HepG2 (cell line): Measurements from ENCODE around the gene CA4. TPM values are rescaled to one million over a fixed set of nuclear protein-coding genes. Genes with fewer than 3 reads are reported as not detected.
A peak's percentile ranks its signal among the peaks of the same experiment; 100 is the strongest.

Experiments used
- ATAC-seq: fragments of 200-7000 bp; cut with Tn5 transposase; 3 replicates; pipeline ENCODE4 v1.9.1; 2020; ENCODE audit warnings: mild to moderate bottlenecking, moderate library complexity
- BruUV-seq: library from RNA; stranded (reverse); fragments of 400-500 nt; replicated peaks from 2 replicates; lab custom pipeline; 2021; lab: Mats Ljungman, UMichigan
- CTCF ChIA-PET: fragments of 300-600 bp; formaldehyde crosslinking; extraction: SDS; loops from one replicate; lab custom pipeline; 2021; ENCODE audit warnings: low total read pairs, inconsistent platforms, low intra/inter-chr PET ratio; lab: Yijun Ruan, JAX
- POLR2A ChIA-PET: fragments of 350-600 bp; sonication (Branson Sonifier 250); formaldehyde crosslinking; loops from one replicate; lab custom pipeline; 2020; ENCODE audit warnings: antibody characterized with exemption, inconsistent platforms; lab: Yijun Ruan, JAX
- DNase-seq: peaks from one replicate; pipeline ENCODE4 v3.0.0-alpha.2; 2015; ENCODE audit warnings: low spot score
- FAIRE-seq: peaks from 3 replicates; lab custom pipeline; 2011; peaks lifted over from hg19 to GRCh38; lab: Jason Lieb, UNC
- H2AFZ ChIP-seq: one replicate; pipeline ENCODE4 v1.6.1; 2011; ENCODE audit warnings: low read length, inconsistent platforms
- H3K27ac ChIP-seq: fragments of 300-600 bp; 3 replicates; pipeline ENCODE4 v1.8.0; 2011; ENCODE audit warnings: mixed run types, mild to moderate bottlenecking, mixed read lengths, low read length, inconsistent platforms; ENCODE audit not compliant: insufficient read depth; ENCODE audit errors: extremely low read length
- H3K27me3 ChIP-seq, 2 experiments: fragments of 200-600 bp in 1 of 2; 2 replicates in 1 of 2; 3 replicates in 1 of 2; pipeline versions ENCODE4 v1.6.0 to v1.8.0; 2011; ENCODE audit warnings: low read length in 2 of 2, mild to moderate bottlenecking in 2 of 2, moderate library complexity in 2 of 2, inconsistent platforms in 1 of 2; ENCODE audit not compliant: insufficient read depth in 2 of 2, control insufficient read depth in 1 of 2
- H3K36me3 ChIP-seq, 2 experiments: fragments of 200-600 bp in 1 of 2; replicated peaks in 1 of 2; 2 replicates in 1 of 2; 3 replicates in 1 of 2; pipeline versions ENCODE4 v1.5.1 to v1.8.0; 2011; ENCODE audit warnings: low read length in 2 of 2, inconsistent platforms in 1 of 2; ENCODE audit not compliant: insufficient read depth in 2 of 2, control insufficient read depth in 1 of 2
- H3K4me1 ChIP-seq: 2 replicates; pipeline ENCODE4 v1.5.1; 2012; ENCODE audit warnings: low read length, inconsistent platforms; ENCODE audit not compliant: insufficient read depth
- H3K4me2 ChIP-seq: 2 replicates; pipeline ENCODE4 v1.6.0; 2011; ENCODE audit warnings: low read depth, low read length, inconsistent platforms
- H3K4me3 ChIP-seq, 3 experiments: fragments of 200-600 bp in 1 of 3; sonication (generic), shearing (Covaris generic) in 1 of 3; replicated peaks in 1 of 3; 2 replicates each; pipeline ENCODE4 v1.5.1; 2011 to 2016; ENCODE audit warnings: low read length in 3 of 3, inconsistent platforms in 2 of 3, low read depth in 2 of 3, mild to moderate bottlenecking in 2 of 3, control low read depth in 1 of 3, mixed read lengths in 1 of 3; ENCODE audit not compliant: insufficient read depth in 1 of 3
- H3K79me2 ChIP-seq: one replicate; pipeline ENCODE4 v1.6.1; 2011; ENCODE audit warnings: low read length, inconsistent platforms; ENCODE audit not compliant: insufficient read depth
- H3K9ac ChIP-seq: 2 replicates; pipeline ENCODE4 v1.6.0; 2011; ENCODE audit warnings: mild to moderate bottlenecking, low read depth, low read length, inconsistent platforms; ENCODE audit not compliant: insufficient read depth
- H3K9me3 ChIP-seq: 2 replicates; pipeline ENCODE4 v1.5.1; 2012; ENCODE audit warnings: mild to moderate bottlenecking, low read length
- H4K20me1 ChIP-seq: 2 replicates; pipeline ENCODE4 v1.6.0; 2011; ENCODE audit warnings: inconsistent platforms, mild to moderate bottlenecking, low read length, moderate library complexity; ENCODE audit not compliant: insufficient read depth
- FIP1L1 ChIP-seq: fragments of 200-400 bp; formaldehyde crosslinking; IDR thresholded peaks from 2 replicates; pipeline ENCODE4 v1.6.1; 2018; ENCODE audit warnings: low read depth, mild to moderate bottlenecking, low read length, moderate library complexity, borderline replicate concordance; ENCODE audit not compliant: insufficient read depth
- RXRB ChIP-seq: IDR thresholded peaks from 2 replicates; pipeline ENCODE4 v1.6.1; 2016; ENCODE audit warnings: borderline replicate concordance, missing genetic modification reagents, missing compliant biosample characterization
- ZFP36L1 ChIP-seq: sonication (generic); formaldehyde crosslinking; IDR thresholded peaks from 2 replicates; pipeline ENCODE4 v1.8.0; 2022; ENCODE audit warnings: mild to moderate bottlenecking, missing genetic modification reagents, moderate library complexity
- ZFP90 ChIP-seq: sonication (generic); formaldehyde crosslinking; IDR thresholded peaks from 2 replicates; pipeline ENCODE4 v1.8.0; 2022; ENCODE audit warnings: missing genetic modification reagents, mild to moderate bottlenecking, inconsistent platforms, borderline replicate concordance
- ZNF142 ChIP-seq: sonication (generic); formaldehyde crosslinking; IDR thresholded peaks from 2 replicates; pipeline ENCODE4 v1.4.0; 2020; ENCODE audit warnings: missing genetic modification reagents
- ZNF282 ChIP-seq: fragments of 450-650 bp; IDR thresholded peaks from 2 replicates; pipeline ENCODE4 v1.6.1; 2018; ENCODE audit not compliant: partially characterized antibody
- ZNF607 ChIP-seq: sonication (generic); formaldehyde crosslinking; IDR thresholded peaks from 2 replicates; pipeline ENCODE4 v1.5.1; 2020; ENCODE audit warnings: missing genetic modification reagents, mild to moderate bottlenecking, borderline replicate concordance
- WGBS: methylation state at CpG from one replicate; pipeline ENCODE4 v1.1.6; 2017; ENCODE audit warnings: low lambda C conversion rate; 5-methylcytosine and 5-hydroxymethylcytosine counted together
- in situ Hi-C: cut with HindIII; loops from 2 replicates; pipeline ENCODE4 v1.10.0; 2017; ENCODE audit warnings: low pct_unique_long_range_greater_than_20kb; ENCODE audit not compliant: extremely low pct_ligation_motif_present
- intact Hi-C: fragments of 100-400 bp; cut with micrococcal nuclease; formaldehyde crosslinking; loops from one replicate; pipeline ENCODE4 v1.10.0; 2022; ENCODE audit not compliant: unreplicated experiment
- polyA plus RNA-seq, 8 experiments: library from polyadenylated mRNA; depleted of rRNA in 3 of 8; stranded (reverse) in 7 of 8; unstranded in 1 of 8; fragments of >200 nt; fragmentation: Illumina TruSeq in 4 of 8; extraction: Trizol in 4 of 8; gene quantifications; 2 replicates each; pipeline versions ENCODE4 v1.2.1 to v1.2.3, GENCODE V29; 2011 to 2016; ENCODE audit warnings: low read depth in 4 of 8, missing spikeins in 1 of 8, mixed read lengths in 1 of 8; ENCODE audit not compliant: insufficient read depth in 1 of 8
- total RNA-seq, 5 experiments: library from RNA; depleted of rRNA; stranded (reverse); fragments of >200 nt; fragmentation: Illumina TruSeq; extraction: Trizol; gene quantifications; 2 replicates each; pipeline ENCODE4 v1.2.3, GENCODE V29; 2016; ENCODE audit warnings: low read depth in 1 of 5
- TF ChIP-seq, protein P1 (sequence below): sonication (generic); formaldehyde crosslinking; IDR thresholded peaks from 2 replicates; pipeline ENCODE4 v1.4.0; 2020; ENCODE audit warnings: missing genetic modification reagents, borderline replicate concordance

Gene CA4
- total and polyA plus RNA-seq, 2 of the 13 experiments (the other 11 are each of a cell fraction or from before 2014, with no cell fraction given) = not detected

DNA sequence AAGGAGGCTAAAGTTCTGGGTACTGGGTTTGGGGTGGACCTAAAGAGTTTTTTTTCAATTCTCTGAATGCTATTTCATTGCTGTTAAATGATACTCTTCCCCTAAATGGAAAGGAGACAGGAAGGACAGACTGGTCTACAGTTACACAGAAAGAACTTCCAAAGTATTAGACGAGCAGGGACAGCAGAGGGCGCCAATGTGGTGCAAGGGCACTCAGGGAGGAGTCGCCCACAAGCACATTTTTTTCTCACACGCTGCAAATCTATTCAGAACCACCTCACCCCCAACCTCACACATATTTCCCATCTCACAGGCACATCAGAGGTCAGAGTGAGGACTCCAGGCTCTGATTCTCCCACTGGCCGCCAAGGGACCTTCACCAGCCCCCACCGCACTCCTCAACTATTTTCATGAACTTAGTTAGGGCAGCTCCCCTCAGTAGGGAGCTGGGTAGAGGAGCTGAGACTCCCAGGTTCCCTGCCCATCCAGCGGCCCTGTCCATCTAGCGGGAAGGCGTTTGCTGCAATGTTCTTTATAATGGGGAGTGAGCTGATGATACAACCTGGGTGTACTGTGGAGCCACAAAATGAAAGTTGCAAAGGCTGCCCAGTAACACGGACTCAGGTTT, 6.8 kb upstream of the CA4 start (continued):
- TF ChIP-seq ZFP36L1 = 0 out of 2 replicates have a peak, but pooled peaks have one; percentile 18
- no peak for TF ChIP-seq FIP1L1

- FAIRE-seq = no peak
- H3K4me1 ChIP-seq = peaks cover 32% of the 10 kb centered on the region
- H3K9ac ChIP-seq = no peak overlapping the region
- no peaks in the 10 kb centered on the region for H3K79me2 ChIP-seq
- ChIA-PET POLR2A (no interaction called here), CTCF (no interaction called here)
- no peaks in the 10 kb centered on the region for H3K36me3 ChIP-seq
- no peak for ATAC-seq
- DNase-seq = no peak
- in situ Hi-C loops = no loop called here
- H3K4me3 ChIP-seq = no peak overlapping the region
- H2AFZ ChIP-seq = no peak overlapping the region
- H3K4me2 ChIP-seq = no peak overlapping the region
- peaks cover 19 to 74% of the 10 kb centered on the region in 2 experiments; a peak in 4 of 5 replicates for H3K27me3 ChIP-seq
- no peaks in the 10 kb centered on the region; the same call in 1 of the 2 replicates for H4K20me1 ChIP-seq
- no peak overlapping the region for H3K27ac ChIP-seq
- H3K9me3 ChIP-seq = no peaks in the 10 kb centered on the region
- intact Hi-C loops = loop anchor here (10.0 kb wide), 1 partner anchor 80 kb away; no protein-coding TSS in a partner anchor
- no TSS peak for BruUV-seq
- 24% methylated on average over 17 of the region's 17 CpGs for WGBS
- TF ChIP-seq ZNF282 (no peak), RXRB (CRISPR knock-in tag) (no peak), ZNF142 (CRISPR knock-in tag) (no peak), ZFP90 (CRISPR knock-in tag) (no peak), ZNF607 (no peak)
- TF ChIP-seq, protein P1, sequence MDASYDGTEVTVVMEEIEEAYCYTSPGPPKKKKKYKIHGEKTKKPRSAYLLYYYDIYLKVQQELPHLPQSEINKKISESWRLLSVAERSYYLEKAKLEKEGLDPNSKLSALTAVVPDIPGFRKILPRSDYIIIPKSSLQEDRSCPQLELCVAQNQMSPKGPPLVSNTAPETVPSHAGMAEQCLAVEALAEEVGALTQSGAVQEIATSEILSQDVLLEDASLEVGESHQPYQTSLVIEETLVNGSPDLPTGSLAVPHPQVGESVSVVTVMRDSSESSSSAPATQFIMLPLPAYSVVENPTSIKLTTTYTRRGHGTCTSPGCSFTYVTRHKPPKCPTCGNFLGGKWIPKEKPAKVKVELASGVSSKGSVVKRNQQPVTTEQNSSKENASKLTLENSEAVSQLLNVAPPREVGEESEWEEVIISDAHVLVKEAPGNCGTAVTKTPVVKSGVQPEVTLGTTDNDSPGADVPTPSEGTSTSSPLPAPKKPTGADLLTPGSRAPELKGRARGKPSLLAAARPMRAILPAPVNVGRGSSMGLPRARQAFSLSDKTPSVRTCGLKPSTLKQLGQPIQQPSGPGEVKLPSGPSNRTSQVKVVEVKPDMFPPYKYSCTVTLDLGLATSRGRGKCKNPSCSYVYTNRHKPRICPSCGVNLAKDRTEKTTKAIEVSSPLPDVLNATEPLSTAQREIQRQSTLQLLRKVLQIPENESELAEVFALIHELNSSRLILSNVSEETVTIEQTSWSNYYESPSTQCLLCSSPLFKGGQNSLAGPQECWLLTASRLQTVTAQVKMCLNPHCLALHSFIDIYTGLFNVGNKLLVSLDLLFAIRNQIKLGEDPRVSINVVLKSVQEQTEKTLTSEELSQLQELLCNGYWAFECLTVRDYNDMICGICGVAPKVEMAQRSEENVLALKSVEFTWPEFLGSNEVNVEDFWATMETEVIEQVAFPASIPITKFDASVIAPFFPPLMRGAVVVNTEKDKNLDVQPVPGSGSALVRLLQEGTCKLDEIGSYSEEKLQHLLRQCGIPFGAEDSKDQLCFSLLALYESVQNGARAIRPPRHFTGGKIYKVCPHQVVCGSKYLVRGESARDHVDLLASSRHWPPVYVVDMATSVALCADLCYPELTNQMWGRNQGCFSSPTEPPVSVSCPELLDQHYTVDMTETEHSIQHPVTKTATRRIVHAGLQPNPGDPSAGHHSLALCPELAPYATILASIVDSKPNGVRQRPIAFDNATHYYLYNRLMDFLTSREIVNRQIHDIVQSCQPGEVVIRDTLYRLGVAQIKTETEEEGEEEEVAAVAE (CRISPR knock-in tag) = no peak
These were observed 4.5 kb upstream of the CA4 start for GRCh38 chr17:60145006-60145935.
